ENCODE data around the gene TKFC.

Gene TKFC

DNA sequence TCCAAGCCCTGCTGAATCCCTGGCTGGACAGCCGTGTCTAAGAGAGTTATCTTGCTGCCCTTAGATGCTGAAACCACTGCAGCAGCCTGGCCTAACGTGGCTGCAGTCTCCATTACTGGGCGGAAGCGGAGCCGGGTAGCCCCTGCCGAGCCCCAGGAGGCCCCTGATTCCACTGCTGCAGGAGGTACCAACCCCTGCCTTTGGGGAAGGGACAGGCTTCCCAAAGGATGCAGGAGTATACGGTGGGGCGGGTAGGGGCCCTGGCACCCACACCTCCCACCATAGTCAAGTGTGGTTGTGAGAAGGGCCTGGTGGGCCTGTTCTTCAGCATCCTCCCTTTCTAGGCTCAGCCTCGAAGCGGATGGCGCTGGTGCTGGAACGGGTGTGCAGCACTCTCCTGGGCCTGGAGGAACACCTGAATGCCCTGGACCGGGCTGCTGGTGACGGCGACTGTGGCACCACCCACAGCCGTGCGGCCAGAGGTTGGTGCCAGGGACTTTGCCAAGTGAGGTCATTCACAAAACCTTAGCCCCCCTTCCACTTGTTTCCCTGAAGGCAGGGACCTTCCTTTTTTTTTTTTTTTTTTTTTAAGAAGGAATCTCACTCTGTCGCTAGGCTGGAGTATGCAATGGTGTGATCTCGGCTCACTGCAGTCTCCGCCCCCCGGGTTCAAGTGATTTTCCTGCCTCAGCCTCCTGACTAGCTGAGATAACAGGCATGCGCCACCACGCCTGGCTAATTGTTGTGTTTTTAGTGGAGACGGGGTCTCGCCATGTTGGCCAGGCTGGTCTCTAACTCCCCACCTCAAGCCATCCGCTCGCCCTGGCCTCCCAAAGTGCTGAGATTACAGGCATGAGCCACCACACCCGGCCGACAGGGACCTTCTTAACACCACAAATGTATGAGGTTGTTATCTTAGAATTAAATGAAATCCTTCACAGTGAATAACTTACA is 11.0 kb downstream of the TKFC start:
- DNase-seq (ENCODE audit: low read depth in 1 of 2, low spot score in 1 of 2): no peak

DNA sequence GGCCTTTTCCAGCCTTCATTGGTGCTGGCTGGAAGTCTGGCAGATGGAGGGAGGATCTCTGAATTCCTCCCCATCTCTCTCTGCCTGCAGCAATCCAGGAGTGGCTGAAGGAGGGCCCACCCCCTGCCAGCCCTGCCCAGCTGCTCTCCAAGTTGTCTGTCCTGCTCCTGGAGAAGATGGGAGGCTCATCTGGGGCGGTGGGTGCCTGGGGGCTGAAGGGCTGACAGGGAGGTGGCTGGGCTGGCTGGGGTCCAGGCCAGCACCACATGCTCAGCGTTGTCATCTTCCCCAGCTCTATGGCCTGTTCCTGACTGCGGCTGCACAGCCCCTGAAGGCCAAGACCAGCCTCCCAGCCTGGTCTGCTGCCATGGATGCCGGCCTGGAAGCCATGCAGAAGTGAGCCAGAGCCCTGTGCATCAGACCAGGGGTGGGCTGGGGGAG is 12.2 kb downstream of the TKFC start:
- no peak for DNase-seq (ENCODE audit: low read depth in 1 of 2, low spot score in 1 of 2)

DNA sequence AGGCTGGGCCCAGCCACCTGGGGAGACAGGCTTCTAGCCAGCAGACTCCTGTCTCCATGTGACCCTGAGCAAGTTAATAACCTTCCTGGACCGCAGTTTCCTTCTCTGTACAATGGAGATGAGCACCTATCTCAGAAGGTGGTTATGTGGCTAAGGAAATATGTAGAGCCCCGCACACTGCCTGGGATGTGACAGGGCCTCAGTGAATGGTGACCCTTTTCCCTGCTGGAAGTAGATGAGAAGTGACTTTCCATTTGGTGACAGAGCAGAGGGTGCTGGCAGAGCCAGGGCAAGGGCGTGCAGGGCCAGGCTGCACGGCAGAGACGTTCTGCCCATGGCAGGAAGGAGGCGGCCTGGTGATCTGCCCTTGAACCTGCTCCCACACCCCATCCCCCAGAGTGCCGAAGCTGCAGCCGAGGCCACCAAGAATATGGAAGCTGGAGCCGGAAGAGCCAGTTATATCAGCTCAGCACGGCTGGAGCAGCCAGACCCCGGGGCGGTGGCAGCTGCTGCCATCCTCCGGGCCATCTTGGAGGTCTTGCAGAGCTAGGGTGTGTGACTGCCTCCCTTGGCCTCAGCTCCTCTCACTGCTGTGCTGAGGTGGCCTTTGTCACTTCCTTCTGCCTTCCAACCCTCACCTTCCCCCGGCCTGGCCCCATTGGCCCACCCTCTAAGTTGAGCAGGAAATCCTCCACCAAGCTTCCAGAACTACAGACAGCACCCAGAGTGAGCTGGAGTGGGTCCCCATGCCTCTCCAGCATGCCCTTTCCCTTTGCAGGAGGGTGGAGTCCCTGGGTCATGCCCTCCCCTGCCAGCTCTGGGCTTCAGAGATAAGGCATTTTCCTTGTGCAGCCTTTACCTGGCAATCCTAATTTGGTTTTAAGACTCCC is 13.2 kb downstream of the TKFC start:
- DNase-seq (ENCODE audit: low read depth in 1 of 2, low spot score in 1 of 2): no peak

DNA sequence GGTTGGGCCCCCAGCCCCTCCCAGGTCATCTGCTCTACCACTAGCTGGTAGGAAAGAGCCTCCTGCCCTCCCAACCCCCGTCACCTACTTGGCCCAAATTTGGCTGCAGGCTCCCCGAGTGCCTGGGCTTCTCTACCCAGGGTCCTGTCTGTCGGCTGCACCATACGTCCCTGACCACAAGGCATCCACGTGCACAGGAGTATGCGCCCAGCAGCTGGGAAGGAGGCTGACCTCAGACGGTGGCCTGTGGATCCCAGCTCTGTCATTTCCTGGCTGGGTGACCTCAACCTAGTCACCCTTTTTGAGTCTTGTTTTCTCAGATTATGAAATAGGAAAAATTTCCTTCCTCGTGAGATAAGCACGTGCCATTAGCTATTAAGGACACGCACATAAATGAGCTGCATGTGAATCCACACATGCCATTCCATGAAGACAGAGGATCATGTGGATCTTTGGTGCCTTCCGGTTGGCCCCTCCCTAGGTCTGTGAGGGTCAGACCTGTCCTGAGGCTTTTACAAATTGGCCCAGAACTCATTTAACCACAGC is 15.0 kb downstream of the TKFC start:
- no peak for DNase-seq (ENCODE audit: low read depth in 1 of 2, low spot score in 1 of 2)

DNA sequence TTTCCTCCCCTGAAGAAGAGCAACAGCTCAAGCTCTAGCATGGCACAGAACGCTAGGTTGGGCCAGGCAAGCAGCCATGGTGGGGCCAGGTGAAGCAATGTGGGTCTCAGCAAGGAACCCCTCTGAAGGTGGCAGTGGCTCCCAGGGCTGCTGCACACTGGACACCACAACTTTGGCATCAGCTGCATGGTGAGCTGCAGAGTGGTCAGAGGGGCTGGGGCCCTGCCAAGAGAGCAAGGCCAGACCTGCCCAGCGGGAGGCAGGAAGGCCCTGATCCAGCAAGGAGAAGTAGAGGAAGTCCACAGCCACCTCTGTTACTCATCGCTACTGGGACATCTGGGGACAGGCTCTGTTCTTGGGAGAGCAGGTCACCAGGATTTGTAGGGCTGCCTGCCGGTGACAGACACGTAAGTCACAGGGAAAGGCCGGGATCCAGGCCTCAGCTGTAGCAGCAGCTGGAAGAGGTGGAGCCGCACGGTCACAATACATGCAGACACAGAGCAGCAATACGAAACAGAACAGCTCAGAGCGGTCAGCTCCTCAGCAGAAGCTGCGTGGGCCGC is 16.2 kb downstream of the TKFC start:
- DNase-seq (ENCODE audit: low read depth in 1 of 2, low spot score in 1 of 2): no peak

DNA sequence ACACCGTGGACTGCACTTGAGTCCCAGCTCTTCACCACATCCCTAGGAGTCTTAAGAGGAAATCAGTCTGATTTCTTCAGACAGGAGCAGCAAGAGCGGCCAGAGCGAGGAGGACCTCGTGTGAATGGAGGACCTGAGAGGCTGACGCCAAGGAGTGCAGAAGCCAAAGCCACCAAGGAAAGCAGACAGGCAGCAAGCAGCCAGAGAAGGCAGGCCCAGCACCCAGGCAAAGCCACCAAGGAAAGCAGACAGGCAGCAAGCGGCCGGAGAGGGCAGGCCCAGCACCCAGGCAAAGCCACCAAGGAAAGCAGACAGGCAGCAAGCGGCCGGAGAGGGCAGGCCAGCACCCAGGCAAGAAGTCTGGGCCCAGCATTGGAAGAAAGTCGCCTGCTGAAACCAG is 16.9 kb downstream of the TKFC start:
- no peak for DNase-seq (ENCODE audit: low read depth in 1 of 2, low spot score in 1 of 2)

DNA sequence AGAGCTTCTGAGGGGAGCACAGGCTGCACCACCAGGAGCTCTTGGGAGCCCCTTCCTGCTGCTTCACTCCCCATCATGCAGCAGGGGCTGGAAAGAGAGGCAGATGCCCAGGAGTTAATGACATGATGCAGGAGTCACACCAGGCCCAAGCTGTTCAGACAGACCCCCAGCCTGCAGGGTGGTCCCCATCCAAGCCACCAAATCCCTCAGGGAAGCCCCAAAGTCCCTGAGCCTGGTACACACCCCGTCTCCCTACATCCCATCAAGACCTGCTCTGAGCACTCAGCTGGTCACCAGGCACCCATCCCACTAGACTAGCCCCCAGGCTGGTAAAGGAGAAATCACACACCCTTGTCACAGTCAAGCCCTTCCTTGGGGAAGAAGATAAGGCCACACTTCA is 17.3 kb downstream of the TKFC start:
- DNase-seq (ENCODE audit: low read depth in 1 of 2, low spot score in 1 of 2): no peak

DNA sequence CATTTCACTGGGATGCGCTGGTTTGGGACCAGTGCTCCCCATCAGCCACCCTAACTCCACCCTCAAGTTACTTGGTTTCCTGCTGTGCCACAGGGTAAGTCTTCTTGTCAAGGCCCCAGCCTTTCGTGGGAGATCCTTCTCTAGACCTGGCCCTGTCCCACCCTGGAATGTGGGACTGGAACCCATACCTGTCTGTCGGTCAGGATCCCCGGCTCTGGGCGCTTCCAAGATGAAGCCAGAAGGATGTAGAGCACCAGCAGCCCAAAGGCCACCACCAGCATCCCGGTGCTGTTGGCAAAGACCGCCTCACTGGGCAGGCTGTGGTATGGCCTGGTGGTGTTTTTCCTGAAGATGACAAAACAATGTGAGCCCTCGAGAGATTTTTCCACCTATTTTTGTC is 17.8 kb downstream of the TKFC start:
- DNase-seq (ENCODE audit: low read depth in 1 of 2, low spot score in 1 of 2): no peak

DNA sequence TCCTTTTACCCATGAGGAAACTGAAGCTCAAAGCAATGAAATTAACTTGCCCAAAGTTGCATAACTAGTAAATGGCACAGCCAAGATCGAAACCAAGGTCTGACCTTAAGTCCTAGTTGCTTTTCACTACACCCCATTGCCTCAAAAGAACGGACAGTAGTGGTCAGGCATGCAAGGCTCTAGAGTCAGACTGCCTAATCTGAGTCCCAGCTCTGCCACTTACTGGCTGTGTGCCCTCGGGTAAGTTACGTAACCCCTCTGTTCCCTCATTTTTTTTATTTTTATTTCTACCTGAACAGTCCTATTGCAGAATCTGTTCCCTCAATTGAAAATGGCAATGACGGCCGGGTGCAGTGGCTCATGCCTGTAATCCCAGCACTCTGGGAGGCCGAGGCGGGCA is 19.0 kb downstream of the TKFC start:
- DNase-seq (ENCODE audit: low read depth in 1 of 2, low spot score in 1 of 2): no peak

DNA sequence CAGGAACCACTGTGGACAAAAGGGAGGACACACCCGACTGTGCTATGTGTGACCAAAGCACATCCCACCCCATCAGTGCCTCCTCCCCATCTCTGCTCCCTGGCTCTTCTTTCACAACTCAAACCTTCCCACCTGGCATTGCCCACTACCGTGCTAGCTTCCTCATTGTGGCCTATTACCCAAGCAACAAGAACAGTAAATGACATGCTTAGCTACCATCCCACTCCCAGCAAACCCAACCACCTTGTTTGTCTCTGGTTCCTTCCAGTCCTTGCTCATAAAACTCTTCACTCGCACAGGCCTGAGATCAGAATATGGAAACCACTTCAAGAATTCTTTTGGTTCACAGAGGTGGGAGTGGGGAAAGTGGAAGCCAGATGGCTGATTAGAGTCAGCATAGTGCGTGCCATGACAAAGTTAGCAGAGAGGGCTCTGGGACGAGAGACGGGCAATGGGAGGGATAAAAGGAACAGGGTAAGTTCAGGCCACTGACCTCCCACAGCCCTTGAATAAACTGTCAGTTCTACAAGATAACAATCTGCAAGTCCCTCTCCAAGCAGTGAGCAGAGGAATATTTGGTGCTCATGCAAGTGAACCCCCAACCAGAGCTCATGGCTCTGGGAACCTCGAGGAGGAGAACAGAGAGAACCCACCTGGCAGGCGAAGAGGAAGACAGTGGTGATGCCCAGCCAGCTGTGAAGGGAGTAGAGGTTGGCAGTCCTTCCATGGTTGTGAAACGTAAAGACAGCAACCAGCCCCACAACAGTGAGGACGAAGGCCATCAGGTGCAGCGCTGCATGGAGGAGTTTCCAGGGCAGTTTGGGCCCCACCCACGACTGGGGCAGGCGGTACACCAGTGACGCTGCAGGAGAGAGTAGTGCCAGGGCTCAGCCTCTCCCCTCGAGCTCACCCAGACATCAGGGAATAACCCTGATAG is 20.4 kb downstream of the TKFC start:
- DNase-seq (ENCODE audit: low read depth in 1 of 2, low spot score in 1 of 2): no peak

DNA sequence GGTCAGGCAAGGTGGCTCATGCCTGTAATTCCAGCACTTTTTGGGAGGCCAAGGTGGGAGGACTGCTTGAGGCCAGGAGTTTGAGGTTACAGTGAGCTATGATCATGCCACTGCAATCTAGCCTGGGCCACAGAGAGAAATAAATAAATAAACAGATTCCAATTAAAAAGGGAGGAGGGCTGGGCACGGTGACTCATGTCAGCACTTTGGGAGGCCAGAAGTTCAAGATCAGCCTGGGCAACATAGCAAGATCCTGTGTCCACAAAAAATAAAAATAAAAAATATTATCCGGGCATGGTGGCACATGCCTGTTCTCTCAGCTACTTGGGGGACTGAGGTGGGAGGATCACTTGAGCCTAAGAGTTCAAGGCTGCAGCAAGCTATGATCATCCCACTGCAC is 21.2 kb downstream of the TKFC start:
- DNase-seq (ENCODE audit: low read depth in 1 of 2, low spot score in 1 of 2): no peak

DNA sequence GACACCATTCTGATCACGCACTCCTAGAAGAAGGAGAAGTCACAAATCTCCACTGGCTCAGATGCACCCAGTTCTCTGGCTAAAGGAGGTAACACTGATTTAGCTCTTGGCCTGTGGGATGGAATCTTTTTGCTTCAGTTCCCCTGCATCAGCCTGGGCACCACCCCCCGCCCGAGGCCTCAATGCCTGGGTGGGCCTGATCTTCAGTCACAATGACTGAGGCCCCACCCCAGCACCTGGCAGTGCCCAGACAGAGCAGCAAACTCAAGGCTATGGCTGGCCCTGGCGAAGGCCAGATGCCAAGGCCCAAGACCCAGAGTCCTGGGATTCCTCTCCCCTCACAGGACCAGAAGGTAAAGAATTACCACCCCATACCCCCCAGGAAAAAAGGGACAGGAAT is 23.7 kb downstream of the TKFC start:
- no peak for DNase-seq (ENCODE audit: low read depth in 1 of 2, low spot score in 1 of 2)

DNA sequence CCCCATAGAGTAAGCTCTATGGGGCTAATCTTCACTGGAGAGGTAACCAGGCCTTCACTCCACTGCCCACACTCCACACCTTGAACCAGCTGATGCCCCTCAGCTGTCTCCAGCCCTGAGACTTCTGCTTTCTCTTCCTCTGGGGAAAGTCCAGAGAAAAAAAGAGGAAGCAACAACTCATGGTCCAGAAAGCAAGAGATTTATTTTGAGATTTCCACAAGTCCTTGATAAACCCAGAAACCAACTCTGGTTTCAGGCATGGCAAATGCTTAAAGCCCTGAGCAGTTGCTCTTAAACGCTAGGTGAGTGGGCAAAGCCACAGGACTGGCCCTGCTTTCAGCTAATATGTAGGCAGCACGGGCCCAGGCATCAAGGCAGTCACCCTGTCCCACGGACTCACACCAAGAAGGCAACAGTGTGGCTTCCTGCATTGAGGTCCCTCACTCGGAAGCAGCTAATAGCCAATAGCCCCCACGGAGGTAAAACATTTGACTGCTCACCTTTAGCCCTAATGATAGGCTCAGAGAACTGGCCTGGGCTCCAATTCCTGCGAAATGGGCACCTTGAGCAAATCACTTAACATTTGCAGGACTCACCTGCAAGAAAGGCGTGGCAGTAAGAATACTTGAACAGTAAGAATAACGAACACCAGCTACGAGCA is 24.3 kb downstream of the TKFC start:
- DNase-seq (ENCODE audit: low read depth in 1 of 2, low spot score in 1 of 2): no peak

DNA sequence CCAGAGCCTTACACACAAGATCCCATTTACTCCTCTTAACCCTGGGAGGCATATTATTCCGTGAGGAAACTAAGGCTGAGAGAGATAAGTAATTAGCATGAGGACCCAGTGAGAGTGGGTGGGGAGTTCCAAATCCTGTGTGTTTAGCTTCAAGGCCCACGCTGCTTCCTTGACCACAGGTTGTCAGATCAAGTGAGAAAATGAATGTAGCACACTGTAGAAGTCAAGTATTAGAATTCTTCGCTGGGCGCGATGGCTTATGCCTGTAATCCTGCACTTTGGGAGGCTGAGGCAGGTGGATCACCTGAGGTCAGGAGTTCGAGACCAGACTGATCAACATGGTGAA is 24.8 kb downstream of the TKFC start:
- DNase-seq (ENCODE audit: low read depth in 1 of 2, low spot score in 1 of 2): no peak

DNA sequence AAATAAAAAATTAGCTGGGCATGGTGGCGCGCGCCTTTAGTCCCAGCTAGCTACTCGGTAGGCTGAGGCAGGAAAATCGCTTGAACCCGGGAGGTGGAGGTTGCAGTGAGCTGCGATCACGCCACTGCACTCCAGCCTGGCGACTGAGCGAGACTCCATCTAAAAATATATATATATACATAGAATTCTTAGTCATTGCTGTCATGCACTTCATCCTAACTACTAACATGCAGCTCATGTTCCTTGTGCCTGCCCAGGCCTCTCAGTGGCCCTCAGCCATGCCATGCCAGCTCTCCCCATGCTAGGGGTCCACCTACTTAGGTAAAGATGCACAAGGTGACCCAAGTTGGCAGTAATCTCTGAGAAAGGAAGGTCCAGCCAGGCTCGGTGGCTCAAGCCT is 25.5 kb downstream of the TKFC start:
- no peak for DNase-seq (ENCODE audit: low read depth in 1 of 2, low spot score in 1 of 2)

DNA sequence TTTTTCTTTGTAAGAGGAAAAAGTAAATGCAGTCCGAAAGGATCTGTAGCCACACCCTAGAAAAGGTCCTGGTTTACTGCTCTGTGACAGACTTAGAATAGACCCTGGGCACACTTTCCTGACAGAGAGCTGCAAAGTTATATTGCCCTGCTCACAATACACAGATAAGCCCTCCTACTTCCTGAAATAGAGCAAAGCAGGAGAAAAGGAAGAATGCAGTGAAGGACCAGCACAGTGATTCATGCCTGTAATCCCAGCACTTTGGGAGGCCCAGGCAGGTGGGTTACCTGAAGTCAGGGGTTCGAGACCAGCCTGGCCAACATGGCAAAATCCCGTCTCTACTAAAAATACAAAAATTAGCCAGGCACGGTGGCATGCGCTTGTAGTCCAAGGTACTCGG is 26.5 kb downstream of the TKFC start:
- DNase-seq (ENCODE audit: low read depth in 1 of 2, low spot score in 1 of 2): no peak

DNA sequence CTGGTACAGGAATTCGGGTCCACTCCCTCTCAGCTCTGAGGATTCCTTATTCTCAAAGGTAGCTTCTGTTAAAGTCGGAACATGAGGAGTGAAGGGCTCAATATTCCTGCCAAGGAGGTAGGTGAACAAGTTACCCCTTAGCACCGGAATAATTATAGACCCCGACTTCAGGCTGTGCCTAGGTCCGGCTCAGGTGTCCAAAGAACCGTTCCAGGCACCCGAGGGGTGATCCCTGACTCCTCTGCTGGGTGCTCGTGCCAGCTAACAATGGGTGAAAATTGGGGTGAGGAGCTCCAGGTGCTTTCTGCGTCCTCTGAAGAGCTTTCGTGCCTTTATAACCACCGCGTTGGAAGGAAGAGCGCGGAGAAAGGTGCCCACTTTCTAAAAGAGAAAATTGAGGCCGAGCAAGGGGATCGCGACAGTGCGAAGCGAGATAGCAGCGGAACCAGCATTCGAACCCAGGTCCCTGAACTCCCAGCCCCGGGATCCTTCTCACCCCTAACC is 28.3 kb downstream of the TKFC start:
- no peak for DNase-seq (ENCODE audit: low read depth in 1 of 2, low spot score in 1 of 2)

DNA sequence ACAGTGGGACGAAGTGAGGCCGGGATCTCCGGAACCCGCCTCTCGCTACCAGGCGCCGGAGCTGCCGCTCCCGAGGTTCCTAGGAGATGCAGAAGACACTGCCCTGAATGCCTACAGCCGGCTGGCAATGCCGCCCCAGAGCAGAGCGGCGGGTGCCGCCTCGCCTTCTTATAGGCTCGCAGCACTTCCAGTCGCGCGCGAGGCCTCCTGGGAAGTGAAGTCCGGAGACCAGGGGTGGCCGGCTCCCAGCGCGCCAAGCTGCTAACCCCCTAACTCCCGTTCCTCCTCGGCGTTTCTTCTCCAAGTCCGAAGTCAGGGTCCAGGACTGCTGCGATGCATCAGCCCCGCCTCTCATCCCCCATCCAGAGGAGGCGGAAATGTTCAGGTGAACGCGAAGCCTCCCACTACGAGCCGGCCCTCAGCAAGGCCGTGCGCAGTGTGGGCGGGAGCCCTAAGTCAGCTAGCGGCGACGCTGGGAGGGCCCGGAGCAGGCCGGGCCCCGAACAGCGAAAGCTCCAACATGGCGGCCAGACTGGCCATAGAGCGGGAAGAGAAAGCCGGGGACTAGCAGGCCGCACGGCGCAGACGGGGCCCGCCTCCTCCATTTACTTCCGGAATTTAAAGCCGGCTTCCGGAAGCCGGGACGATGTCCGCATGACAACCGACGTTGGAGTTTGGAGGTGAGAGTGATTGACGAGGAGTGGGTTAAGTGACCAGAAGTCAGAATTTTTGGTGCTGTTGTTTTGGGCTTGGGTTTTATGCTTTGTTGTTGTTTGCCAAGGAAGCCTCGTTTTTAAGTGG is 28.9 kb downstream of the TKFC start, which contains the start of the genes CYB561A3 and TMEM138:
Gene CYB561A3, minus strand, starts transcription at position 142 of the 801 bp plus-strand sequence. CDS start 5,169 bp downstream, outside the sequence.
Gene TMEM138, plus strand, starts transcription at position 634 of the 801 bp plus-strand sequence. CDS start 2,017 bp downstream, outside the sequence.
- peak; percentile 71 to 79 for DNase-seq (ENCODE audit: low read depth in 1 of 2, low spot score in 1 of 2)

DNA sequence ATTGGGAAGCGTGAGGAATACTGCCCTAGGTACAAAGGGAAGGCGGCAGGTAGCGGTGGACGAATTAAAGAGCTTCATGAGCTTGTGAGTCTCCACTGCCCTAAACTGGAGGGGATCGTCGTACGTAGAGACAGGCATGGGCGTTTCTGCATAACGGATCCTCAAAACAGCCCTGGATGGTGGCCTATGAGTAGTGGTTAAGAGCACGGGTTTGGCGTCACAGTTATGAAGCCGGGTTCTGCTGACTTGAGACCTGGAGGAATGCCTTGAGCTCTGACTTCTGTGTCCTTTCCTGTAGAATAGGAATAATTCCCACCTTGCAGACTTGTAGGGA is 29.5 kb downstream of the TKFC start:
- peak; percentile 4 to 5 for DNase-seq (ENCODE audit: low read depth in 1 of 2, low spot score in 1 of 2)
